Activated naive CD8-positive, alpha-beta T cell treated with anti-CD3 and anti-CD28 coated beads, Interleukin-2, amount 50 U/mL, for 24 hours (primary cell): Measurements from ENCODE around the gene SIN3A.

Source experiments
- ATAC-seq: fragments of 150-1000 bp; cut with Tn5 transposase; one replicate; pipeline ENCODE4 v1.10.0; 2021
- DNase-seq: peaks from one replicate; pipeline ENCODE4 v3.0.0; 2021
- H3K27ac Mint-ChIP-seq: one replicate; pipeline ENCODE4 v1.8.0; 2021; ENCODE audit warnings: mild to moderate bottlenecking, mixed read lengths
- H3K27me3 Mint-ChIP-seq: one replicate; pipeline ENCODE4 v1.8.0; 2021; ENCODE audit warnings: mixed read lengths
- H3K36me3 Mint-ChIP-seq: one replicate; pipeline ENCODE4 v1.8.0; 2021; ENCODE audit warnings: low read depth, mixed read lengths
- H3K4me1 Mint-ChIP-seq: one replicate; pipeline ENCODE4 v1.8.0; 2021; ENCODE audit warnings: mixed read lengths
- H3K4me3 Mint-ChIP-seq: one replicate; pipeline ENCODE4 v1.8.0; 2021; ENCODE audit warnings: mild to moderate bottlenecking, moderate library complexity, mixed read lengths
- H3K9me3 Mint-ChIP-seq: one replicate; pipeline ENCODE4 v1.8.0; 2021; ENCODE audit warnings: mixed read lengths

Gene SIN3A

GRCh38 chr15:75329571-75329970, 121.9 kb downstream of the SIN3A start:
- ATAC-seq (no peak), DNase-seq (no peak)
- Mint-ChIP-seq H3K4me3 (no peak overlapping the region), H3K4me1 (no peaks in the 10 kb centered on the region), H3K27ac (no peak overlapping the region), H3K9me3 (no peaks in the 10 kb centered on the region), H3K27me3 (peaks cover 2% of the 10 kb centered on the region), H3K36me3 (no peaks in the 10 kb centered on the region)

DNA sequence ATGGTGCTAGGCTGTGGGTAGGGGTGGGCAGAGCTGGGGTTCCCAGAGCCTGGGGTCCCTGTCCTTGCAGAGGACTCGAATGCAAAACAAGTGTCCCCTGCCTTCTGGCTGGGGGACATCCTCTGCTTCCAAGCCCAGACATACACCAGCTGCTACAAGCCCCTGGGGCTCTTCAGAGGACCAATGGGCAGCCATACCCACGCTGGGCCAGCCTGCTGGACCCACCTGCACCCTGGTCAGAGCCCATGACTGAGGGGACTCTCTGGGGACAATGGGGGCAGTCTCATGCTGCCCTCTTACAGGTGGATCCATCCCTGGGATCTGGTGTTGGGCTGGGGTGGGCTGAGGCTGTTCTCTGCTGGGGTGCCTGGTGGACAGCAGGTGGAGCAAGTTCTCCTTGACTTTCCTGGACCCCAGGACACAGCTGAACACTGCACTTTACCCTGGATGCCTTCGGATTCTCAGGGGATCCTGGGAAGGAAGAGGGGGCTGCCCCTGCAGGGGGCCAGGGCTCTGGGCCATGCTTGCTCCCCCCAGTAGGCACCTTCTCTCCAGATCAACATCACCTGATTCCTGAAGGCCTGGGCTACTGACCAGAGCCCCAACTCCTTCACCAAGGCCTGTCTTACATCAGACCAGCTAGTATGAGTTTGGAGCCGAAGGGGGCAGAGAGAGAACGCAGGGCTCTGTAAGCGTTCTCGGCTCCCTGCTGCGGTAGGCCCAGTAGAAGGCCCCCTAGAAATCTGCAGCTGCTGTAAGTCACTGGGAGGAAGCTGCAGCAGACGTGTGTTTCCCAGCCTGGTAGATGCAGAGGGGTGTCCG, 122.8 kb downstream of the SIN3A start:
- ATAC-seq (no peak), DNase-seq (no peak)
- Mint-ChIP-seq H3K27ac (no peak overlapping the region), H3K4me3 (no peak overlapping the region), H3K36me3 (no peaks in the 10 kb centered on the region), H3K27me3 (peaks cover 2% of the 10 kb centered on the region), H3K4me1 (no peaks in the 10 kb centered on the region), H3K9me3 (no peaks in the 10 kb centered on the region)

- ATAC-seq, result no peak
- peaks cover 2% of the 10 kb centered on the region for H3K27me3 Mint-ChIP-seq
These were observed 124.0 kb downstream of the SIN3A start for GRCh38 chr15:75327491-75327890.

GRCh38 chr15:75327005-75327404, 124.5 kb downstream of the SIN3A start:
- H3K27me3 Mint-ChIP-seq, result peaks cover 2% of the 10 kb centered on the region
- no peaks in the 10 kb centered on the region for H3K9me3 Mint-ChIP-seq
- H3K27ac Mint-ChIP-seq, result no peak overlapping the region
- no peaks in the 10 kb centered on the region for H3K4me1 Mint-ChIP-seq
- H3K36me3 Mint-ChIP-seq, result no peaks in the 10 kb centered on the region
- H3K4me3 Mint-ChIP-seq, result no peak overlapping the region
- ATAC-seq (no peak), DNase-seq (no peak)

More at GRCh38 chr15:75327491-75327890, 124.0 kb downstream of the SIN3A start:
- Mint-ChIP-seq H3K9me3 (no peaks in the 10 kb centered on the region), H3K4me1 (no peaks in the 10 kb centered on the region), H3K27ac (no peak overlapping the region), H3K36me3 (no peaks in the 10 kb centered on the region), H3K4me3 (no peak overlapping the region)
- DNase-seq, result no peak

DNA sequence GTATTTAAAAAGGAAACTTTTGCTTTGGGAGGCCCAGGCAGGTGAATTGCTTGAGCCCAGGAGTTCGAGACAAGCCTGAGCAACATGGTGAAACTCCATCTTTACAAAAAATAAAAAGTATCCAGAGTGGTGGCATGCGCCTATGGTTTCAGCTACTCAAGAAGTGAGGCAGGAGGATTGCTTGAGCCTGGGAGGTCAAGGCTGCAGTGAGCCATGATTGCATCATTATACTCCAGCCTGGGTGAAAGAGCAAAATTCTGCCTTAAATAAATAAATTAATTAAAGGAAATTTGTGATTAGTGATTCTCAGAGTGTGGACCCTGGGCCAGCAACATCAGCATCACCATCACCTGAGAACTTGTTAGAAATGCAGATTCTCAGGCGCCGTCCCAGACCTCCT, 125.6 kb downstream of the SIN3A start:
- ATAC-seq (no peak), DNase-seq (no peak)
- no peaks in the 10 kb centered on the region for H3K36me3 Mint-ChIP-seq
- H3K9me3 Mint-ChIP-seq, result no peaks in the 10 kb centered on the region
- H3K27ac Mint-ChIP-seq, result no peak overlapping the region
- H3K4me3 Mint-ChIP-seq, result no peak overlapping the region
- peaks cover 5% of the 10 kb centered on the region for H3K27me3 Mint-ChIP-seq
- no peaks in the 10 kb centered on the region for H3K4me1 Mint-ChIP-seq

- no peak overlapping the region for H3K4me3 Mint-ChIP-seq
- peaks cover 7% of the 10 kb centered on the region for H3K27me3 Mint-ChIP-seq
- no peak for ATAC-seq
- no peak for DNase-seq
- no peak overlapping the region for H3K27ac Mint-ChIP-seq
- no peaks in the 10 kb centered on the region for H3K9me3 Mint-ChIP-seq
- no peaks in the 10 kb centered on the region for H3K4me1 Mint-ChIP-seq
- H3K36me3 Mint-ChIP-seq, result no peaks in the 10 kb centered on the region
These were observed 129.8 kb downstream of the SIN3A start for GRCh38 chr15:75321711-75322110.
